ENCODE results near the gene STK17B. TPM values are rescaled to one million over a fixed set of nuclear protein-coding genes. Genes with fewer than 3 reads are reported as not detected.

STK17B gene
- total and polyA plus RNA-seq, 2 of the 8 experiments (the other 6 are each of a cell fraction or from before 2014, with no cell fraction given), result 1.8 to 10.5 TPM

DNA sequence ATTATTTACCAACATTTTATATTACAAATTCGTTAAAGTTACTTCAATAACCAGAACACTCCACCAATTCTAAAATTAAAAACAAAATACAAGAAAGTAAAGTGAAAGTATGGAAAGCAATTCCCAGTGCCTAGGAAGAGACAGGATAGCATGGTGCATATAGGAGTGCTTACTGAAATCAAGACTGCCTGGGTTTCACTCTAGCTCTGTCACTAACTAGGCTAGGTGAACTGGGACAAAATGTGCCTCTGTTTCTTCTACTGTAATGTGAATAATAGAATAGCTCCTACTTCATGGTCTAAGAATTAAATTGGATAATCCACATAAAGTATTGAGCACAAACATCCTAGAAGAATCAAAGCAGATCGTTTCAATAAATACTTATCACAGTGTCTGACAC is 22.6 kb downstream of the STK17B start (continued):
- TF ChIP-seq, protein P1, sequence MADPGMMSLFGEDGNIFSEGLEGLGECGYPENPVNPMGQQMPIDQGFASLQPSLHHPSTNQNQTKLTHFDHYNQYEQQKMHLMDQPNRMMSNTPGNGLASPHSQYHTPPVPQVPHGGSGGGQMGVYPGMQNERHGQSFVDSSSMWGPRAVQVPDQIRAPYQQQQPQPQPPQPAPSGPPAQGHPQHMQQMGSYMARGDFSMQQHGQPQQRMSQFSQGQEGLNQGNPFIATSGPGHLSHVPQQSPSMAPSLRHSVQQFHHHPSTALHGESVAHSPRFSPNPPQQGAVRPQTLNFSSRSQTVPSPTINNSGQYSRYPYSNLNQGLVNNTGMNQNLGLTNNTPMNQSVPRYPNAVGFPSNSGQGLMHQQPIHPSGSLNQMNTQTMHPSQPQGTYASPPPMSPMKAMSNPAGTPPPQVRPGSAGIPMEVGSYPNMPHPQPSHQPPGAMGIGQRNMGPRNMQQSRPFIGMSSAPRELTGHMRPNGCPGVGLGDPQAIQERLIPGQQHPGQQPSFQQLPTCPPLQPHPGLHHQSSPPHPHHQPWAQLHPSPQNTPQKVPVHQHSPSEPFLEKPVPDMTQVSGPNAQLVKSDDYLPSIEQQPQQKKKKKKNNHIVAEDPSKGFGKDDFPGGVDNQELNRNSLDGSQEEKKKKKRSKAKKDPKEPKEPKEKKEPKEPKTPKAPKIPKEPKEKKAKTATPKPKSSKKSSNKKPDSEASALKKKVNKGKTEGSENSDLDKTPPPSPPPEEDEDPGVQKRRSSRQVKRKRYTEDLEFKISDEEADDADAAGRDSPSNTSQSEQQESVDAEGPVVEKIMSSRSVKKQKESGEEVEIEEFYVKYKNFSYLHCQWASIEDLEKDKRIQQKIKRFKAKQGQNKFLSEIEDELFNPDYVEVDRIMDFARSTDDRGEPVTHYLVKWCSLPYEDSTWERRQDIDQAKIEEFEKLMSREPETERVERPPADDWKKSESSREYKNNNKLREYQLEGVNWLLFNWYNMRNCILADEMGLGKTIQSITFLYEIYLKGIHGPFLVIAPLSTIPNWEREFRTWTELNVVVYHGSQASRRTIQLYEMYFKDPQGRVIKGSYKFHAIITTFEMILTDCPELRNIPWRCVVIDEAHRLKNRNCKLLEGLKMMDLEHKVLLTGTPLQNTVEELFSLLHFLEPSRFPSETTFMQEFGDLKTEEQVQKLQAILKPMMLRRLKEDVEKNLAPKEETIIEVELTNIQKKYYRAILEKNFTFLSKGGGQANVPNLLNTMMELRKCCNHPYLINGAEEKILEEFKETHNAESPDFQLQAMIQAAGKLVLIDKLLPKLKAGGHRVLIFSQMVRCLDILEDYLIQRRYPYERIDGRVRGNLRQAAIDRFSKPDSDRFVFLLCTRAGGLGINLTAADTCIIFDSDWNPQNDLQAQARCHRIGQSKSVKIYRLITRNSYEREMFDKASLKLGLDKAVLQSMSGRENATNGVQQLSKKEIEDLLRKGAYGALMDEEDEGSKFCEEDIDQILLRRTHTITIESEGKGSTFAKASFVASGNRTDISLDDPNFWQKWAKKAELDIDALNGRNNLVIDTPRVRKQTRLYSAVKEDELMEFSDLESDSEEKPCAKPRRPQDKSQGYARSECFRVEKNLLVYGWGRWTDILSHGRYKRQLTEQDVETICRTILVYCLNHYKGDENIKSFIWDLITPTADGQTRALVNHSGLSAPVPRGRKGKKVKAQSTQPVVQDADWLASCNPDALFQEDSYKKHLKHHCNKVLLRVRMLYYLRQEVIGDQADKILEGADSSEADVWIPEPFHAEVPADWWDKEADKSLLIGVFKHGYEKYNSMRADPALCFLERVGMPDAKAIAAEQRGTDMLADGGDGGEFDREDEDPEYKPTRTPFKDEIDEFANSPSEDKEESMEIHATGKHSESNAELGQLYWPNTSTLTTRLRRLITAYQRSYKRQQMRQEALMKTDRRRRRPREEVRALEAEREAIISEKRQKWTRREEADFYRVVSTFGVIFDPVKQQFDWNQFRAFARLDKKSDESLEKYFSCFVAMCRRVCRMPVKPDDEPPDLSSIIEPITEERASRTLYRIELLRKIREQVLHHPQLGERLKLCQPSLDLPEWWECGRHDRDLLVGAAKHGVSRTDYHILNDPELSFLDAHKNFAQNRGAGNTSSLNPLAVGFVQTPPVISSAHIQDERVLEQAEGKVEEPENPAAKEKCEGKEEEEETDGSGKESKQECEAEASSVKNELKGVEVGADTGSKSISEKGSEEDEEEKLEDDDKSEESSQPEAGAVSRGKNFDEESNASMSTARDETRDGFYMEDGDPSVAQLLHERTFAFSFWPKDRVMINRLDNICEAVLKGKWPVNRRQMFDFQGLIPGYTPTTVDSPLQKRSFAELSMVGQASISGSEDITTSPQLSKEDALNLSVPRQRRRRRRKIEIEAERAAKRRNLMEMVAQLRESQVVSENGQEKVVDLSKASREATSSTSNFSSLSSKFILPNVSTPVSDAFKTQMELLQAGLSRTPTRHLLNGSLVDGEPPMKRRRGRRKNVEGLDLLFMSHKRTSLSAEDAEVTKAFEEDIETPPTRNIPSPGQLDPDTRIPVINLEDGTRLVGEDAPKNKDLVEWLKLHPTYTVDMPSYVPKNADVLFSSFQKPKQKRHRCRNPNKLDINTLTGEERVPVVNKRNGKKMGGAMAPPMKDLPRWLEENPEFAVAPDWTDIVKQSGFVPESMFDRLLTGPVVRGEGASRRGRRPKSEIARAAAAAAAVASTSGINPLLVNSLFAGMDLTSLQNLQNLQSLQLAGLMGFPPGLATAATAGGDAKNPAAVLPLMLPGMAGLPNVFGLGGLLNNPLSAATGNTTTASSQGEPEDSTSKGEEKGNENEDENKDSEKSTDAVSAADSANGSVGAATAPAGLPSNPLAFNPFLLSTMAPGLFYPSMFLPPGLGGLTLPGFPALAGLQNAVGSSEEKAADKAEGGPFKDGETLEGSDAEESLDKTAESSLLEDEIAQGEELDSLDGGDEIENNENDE (IDR thresholded peaks at IDR 0.05; ENCODE audit: insufficient replicate concordance, low read length), result no peak
- TF ChIP-seq TEAD4 (IDR thresholded peaks at IDR 0.05; ENCODE audit: low read depth, low read length) (no peak), JUN (IDR thresholded peaks at IDR 0.05; ENCODE audit: low read depth, low read length) (no peak)

Measured in H1 (cell line).